Activated CD8-positive, alpha-beta memory T cell treated with anti-CD3 and anti-CD28 coated beads, Interleukin-2, amount 50 U/mL, for 24 hours (primary cell): ENCODE results near the gene DGKG.

Source experiments
- DNase-seq: peaks from one replicate; pipeline ENCODE4 v3.0.0-alpha.2; 2020; ENCODE audit errors: extremely low read depth

Gene DGKG

DNA sequence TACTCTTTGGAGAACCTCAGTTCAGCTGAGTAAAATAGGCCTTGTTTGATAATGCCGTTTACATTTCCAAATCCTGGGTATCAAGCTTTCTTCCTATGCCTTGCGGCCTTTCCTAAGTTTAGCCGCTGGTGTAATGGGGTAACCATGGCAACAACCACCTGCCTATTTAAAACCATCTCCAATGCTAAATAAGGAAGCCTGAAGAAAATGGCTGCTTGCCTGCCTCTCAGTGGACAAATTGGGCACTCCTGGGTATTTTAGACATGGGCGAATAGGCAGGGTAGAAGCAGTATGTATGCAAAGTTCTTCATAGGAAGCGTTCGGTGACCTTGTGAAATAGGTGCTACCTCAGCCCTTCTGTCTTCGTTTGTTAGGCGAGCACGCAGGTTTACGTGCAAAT, 122.7 kb downstream of the DGKG start:
- no peak for DNase-seq

DNA sequence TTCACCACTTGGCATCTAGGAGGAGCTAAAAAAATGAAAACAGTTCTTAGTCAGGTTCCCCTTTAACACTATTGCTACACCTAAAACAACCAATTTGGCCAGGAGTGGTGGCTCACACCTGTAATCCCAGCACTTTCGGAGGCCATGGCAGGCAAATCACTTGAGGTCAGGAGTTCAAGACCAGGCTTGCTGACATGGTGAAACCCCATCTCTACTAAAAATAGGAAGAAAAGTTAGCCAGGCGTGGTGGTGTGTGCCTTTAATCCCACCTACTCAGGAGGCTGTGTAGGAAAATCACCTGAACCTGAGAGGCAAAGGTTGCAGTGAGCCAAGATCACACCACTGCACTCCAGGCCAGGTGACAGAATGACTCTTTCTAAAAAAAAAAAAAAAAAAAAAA, 124.1 kb downstream of the DGKG start:
- DNase-seq = no peak

DNA sequence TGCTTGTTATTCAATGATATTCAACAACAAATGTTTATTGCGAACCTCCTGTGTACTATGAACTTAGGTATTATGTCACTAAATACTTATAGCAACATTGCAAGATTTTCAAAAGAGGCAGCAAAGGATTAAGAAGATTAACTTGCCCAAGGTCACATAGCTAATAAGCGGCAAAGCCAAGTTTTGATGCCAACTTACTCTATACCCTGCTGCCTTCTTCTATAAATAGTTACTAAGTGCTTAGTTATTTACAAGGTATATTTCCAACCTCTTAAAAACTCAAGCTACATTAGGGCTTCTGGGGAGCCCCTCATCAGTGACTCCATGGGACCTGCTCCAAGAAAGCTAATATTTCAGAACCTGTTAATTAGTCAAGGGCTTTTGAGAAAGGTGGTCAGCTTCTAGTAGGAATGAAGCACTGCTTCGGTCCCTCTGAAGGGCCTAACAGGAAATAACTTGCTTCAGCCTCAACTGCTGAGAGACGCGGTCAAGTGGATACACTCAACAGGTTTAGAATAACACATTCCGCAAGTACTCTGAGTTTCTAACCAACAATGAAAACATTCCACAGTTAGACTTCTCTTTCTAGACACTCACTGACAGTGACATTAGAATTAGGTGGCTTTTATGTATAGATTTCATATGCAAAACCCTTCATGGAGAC, 125.5 kb downstream of the DGKG start:
- DNase-seq = no peak

DNA sequence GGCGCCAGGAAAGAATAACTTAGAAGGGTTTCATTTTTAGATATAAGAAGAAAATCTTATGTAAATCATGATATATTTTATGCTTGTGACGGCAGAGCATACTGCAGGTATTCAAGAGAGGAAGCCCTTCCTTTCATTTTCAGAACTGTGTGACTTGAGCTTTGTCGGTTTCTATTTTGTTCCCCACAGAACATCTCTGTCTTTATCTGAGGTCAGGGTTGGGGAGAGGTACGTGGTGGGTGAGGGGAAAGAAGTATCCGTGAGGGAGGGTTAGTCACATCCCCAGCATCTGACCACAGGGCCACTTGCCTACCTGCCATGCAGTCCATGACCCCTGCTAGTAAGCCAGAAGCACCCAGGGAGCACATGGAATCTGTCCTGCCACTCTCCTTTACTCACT, 126.5 kb downstream of the DGKG start:
- no peak for DNase-seq

DNA sequence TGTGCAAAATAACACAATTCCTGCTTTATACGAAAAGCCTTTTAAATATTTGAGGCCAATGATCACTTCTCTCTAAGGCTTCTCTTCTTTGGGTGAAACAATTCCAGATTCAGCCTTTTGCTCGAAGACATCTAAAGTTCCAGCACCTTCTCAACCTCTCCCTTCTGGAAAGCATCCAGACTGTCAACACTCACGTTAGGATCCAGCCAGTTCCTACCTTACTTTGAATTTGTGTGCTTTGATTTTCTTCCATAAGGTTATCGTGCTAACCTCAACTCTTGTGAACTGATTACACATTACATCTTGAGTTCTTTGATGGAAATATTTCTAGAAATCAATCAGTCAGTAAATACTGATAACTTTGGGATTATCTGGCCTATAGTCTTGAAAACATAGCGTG, 127.9 kb downstream of the DGKG start:
- no peak for DNase-seq

DNA sequence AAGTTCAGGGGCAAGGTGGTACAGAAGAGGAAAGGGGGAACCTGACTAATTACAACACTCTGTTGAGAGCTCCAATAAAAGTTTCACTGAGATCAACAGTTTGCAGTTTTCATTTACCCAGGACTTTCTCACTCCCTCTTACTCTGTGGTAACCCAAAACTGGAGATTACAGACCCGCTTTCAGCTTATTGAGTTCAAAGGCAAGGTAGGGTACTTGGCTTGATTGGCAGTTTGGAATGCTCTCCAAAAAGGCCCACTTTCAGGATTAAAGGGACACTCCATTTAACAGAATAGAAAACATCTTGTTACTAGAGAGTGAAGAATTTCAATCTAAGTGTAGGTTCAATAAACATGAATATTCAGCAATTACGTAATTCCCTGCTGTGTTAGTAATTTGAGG, 135.6 kb downstream of the DGKG start:
- no peak for DNase-seq

DNA sequence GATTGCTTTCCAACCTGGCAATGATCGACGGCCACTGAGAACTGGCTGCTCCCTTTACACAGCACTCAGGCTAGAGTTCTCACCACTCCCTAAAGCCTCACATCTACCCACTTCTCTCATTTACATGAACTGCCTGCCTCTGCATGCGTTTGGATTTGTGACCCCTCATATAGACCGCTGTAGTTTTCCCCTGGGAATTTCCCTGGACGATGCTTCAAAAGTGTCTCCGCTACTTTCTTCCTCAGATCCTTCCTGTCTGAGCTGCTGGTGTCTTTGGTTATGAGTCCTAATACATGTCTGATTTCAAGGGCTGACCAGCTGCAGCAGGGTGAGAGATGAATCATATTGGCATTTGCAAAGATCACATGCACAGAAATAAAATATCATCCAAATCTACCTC, 136.4 kb downstream of the DGKG start:
- DNase-seq = no peak

DNA sequence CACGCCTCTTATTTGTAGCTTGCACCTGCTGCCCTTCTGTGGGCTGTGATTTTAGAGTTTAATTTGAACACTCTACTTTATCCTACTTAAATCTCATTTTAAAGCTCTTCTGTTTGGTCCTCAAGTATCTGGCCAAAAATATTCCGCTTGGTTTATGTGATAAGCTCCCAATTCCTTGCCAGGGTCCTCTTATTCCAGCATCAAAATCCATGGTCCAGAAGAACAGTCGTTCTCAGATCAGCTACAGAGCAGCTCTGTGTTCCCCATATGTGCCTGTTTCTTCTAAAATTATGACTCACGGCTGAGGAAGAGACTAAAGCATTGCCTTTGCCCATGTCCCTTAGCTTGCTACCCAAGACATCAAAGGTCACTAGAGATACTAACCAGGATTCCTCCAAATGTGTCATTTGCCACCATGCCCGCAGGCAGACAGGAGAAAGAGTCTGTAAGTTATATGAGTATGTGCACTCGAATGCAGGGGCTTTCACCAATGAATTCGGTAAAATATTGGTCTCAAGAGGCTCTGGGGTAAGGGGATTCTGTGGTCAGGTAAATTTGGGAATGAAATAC, 137.9 kb downstream of the DGKG start:
- DNase-seq = no peak

DNA sequence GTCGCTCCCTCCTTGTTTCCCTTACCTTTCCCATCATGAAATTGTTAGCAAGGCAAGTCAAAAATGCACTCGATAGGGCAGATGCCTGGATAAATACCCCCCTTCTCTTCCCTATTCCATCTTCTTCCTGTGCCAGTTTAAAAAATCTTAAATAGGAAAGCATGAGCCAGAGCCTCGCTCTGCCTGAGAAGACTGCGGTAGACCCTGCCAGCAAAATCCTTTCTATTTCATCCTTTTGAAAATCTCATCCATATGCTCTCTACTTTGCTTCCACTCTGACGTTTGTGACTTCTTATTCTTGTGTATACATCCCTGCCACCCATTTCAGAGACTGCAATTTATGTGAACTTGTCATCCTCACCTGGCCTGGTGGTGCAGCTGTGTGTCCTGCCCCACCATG, 138.6 kb downstream of the DGKG start:
- no peak for DNase-seq

DNA sequence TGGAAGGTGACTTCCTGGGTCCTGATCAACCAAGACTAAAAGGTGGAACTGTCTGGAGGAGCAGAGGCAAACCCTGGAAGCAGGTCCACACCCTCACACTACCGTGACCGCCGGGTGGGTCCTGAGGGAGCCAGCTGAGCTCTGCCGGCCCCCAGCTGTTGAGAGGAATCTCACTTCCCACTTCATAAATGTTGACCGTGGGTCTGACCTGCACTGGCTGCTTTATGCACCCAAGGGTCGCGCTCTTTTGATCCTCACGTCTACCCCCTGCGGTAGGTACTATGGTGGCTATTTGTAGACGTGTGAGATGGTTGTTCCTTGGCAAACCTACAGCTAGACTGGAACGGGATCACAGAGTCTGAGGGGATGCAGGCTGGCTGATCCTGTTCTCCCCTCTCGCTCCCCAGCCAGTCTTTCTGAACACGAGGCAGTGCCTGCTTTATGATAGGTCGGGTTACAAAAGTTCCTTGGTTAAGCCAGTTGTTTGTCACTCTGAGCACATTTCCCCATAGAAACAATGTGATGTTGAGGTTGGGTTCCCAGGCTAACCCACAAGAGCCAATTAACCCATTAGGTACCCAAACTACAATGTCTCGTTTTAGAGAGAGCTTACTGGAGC, 140.2 kb downstream of the DGKG start:
- no peak for DNase-seq

DNA sequence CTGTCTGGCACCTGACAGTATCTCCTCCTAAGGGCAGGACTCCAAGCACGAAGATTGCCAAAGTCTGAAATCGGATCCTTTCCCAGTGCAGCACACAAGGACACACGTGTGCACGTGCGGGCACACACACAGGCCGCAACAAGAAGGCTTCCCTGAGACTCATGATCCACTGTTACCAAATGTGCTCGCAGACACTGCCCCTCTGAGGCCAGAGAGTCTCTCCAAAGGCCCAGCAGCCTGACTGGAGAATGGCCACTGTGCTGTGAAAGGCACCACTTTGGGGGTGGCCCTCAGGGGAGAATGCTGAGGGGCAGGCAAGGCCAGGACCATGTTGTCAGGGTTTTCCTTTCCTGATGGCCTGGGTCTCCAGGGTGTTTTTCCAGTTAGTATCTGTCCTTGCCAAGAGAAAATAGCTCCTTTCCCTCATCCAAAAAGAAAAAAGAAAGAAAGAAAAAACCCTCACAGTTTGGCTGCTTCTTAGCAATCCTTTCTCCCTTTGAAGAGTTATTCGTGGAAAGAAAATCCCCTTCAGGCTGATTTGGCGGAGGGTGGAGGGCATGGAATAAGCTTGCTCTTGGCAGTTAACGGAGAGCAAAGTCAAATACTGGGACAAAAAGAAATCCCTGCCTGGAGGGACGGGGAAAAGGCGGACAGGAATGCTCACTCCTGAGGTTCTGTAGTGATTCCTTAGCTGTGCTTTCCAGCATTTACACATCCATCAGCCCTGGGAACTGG, 141.0 kb downstream of the DGKG start:
- no peak for DNase-seq

DNA sequence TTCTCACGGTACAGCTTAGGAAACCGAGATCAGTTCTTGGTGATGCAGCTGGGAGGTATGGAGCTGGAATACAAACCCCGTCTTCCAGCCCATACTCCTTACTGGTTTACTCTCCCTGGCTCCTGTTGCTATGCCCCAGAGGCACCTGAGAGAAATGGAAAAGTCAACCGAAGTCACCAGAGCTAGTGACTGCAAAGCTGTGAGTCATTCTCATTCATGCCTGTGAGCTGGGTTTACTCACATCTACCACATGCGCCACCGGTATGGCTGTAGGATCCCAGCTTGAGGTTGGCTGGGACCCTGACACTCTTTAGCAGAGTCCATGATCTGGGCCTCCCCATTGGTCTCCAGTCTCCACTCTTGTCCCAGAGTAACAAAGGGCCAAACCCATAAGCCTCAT, 141.7 kb downstream of the DGKG start:
- no peak for DNase-seq

DNA sequence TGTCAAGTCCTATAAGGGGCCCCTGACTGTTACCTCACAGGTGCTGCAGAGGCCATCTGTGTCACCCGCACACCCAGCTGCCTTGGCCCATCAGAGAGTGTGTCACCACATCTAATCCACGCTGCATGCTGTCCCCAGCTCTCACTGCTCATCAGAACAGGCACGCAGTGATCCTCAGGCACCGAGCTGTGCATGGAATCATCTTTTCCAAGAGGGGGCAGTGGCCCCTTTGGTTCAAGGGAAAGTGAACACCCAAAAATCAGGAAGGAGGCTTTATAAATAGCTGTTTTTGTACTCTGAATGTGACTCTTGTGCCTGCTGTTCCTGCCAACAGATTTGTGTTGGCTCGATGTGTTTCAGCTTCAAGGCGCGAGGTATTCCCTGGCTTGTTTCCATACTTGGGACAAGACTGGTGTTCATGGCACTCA, 142.8 kb downstream of the DGKG start:
- no peak for DNase-seq

DNA sequence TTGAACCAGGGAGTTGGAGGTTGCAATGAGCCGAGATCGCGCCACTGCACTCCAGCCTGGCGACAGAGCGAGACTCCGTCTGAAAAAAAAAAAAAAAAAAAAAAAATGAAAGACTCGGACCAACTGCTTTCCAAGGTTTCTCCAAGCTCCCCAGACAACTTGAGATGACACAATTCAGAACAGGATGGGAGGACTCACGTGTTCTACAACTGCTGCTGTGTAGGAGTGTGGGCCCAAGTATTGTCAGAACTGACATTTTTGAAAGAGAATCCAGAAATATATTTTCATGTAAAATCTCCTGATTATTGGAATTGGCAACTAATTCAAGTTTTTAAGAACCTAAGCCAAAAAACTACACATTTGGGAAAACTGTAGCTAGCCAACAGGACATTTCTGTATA, 143.6 kb downstream of the DGKG start:
- DNase-seq = no peak

DNA sequence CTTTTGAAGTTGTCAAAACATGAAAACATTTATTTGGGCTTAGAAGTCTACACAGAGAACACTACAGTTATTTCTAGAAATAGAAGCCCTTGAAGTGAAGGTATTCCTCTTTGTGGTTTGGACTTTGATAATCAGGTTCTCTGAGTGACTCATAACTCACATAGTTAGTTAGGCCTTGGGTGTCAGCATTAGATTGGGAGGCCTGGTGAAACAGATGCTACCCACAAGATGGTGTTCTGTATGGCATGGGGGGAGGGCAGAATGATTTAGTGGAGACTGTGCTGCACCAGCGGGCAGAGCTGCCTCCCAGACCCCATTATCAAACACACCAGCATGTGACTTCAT, 144.2 kb downstream of the DGKG start:
- DNase-seq = no peak

DNA sequence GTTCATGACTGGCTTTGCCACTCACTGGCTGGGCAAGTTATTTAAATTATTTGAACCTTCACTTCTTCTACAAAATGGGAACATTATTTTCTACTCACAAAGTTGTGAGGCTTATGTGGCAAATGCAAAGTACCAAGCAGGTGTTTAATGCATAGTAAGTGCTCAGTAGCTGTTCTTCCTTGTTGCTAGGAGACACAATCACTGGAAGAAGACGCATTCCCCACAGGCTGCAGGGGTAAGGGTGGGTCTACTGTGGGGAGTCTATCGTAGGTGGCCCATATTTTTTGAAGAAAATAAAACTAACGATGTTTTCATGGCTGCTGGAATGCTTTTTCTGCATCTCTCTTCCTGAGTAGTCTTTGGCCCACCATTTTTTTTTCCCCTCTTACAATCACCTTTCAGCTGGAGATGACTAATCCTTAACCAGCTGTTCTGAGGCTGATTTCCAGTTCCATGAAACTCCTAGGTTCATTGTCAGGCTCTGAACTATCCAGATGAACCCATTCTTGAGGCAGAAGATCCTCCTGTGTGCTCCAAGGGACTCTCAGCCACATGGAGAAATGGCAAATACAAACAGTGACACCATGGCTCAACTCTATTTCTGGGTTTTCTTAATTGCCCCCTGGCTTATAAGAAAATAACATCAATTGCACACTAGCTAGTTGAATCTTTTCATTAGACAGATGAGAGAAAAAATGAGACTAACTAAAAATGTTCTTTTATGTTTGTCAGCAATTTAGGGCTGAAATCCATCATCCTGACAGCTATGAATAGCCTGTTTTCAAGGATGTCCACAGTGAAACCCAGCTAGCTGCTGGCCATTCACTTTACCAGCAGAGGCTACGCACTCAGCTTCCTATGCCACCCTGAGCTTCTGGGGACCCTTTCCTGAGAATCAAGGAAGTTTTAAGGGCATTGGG, 144.9 kb downstream of the DGKG start:
- DNase-seq = no peak

DNA sequence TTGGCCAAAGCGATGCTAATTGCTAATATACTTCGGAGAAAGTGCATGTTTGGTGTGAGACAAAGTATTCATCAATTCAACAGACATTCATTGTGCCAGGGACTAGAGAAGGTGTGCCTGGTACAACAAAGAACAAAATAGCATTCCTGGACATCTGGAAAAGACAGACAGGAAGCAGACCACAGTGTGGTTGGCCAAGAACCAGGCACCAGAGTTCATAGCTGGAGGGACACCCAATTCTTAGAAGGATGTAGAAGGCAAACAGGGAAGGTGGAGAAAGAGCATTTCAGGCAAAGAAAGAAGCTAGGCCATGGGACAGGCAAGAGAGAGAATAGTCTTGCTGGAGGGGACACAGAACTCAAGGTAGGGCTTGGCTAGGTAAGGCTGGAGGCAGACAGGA, 147.4 kb downstream of the DGKG start:
- no peak for DNase-seq

DNA sequence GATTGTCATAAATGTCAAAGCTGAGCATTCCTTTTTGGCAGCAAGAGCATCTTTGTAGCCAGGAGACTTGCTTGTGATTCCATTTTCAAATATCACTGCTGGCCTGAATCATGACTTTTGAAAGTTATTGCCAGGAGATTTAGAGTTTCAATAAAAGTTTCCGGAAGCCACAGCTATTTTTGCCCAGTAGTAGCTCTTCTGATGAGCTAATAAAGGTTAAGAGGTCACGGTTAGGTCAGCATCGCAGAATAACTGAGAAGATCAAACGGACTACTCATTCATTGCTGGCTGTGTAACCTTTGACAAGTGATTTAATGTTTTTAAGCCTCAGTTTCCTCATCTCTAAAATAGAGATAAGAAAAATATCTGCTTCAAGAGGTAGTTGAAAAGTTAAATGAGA, 148.1 kb downstream of the DGKG start:
- DNase-seq = no peak

DNA sequence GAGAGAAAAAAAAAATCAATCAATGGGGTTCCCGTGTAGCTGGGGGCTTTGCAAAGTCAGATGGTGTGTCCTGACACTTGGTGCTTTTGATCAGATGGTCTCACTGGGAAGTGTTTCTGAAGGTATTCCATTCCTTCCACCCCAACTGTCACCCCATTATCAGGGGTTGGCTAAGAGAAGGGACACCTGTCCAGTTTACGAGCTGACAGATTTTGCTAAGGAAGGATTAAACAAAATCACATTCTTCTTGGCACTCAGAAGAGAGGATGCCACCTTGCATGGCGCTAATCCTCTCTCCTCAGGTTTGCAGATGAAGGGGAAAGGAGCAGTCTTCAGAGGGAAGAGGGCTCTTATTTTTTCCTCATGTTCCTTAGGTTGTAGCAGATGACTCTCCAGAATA, 149.4 kb downstream of the DGKG start:
- DNase-seq = no peak

DNA sequence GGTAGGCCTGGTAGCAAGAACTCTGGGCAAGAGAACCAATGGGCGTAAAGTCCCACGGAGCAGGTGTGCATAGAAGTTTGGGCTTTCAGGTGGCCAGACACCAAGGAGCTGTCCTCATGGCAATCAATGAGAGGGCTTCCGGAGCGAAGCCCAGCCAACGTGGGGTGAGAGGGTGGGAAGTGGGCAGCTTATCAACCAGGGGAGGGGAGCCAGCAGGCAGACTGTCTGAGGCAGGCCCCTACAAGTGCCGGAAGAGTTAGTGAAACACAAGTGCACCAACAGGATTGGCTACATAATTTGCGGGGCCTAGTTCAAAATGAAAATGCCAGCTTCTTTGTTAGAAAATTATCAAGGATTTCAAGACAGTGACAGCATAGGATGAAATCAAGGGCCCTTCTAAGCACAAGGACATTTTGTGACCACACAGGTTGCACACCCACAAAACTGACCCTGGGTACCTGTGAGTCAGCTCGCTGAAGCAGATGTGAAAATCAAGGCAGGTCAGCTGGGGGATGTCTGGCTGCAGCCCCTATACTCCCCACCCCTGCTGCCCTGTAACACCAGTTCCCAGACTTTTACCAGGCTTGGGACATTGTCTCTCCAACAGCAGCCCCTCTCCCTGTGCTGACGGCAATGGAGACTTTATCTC, 151.1 kb downstream of the DGKG start:
- no peak for DNase-seq
